SU-DHL-6 (cell line): ENCODE results near the gene SNX3.

Experiments used
- H2AFZ ChIP-seq: fragments of 200-600 bp; sonication (generic); 2 replicates; pipeline ENCODE4 v1.6.1; 2014; ENCODE audit warnings: low read depth, mild to moderate bottlenecking, moderate library complexity, mixed read lengths, antibody characterized with exemption, low read length; ENCODE audit not compliant: severe bottlenecking
- H3F3A ChIP-seq: fragments of 200-600 bp; shearing (Covaris generic); 2 replicates; pipeline ENCODE4 v1.6.0; 2016; ENCODE audit warnings: antibody characterized with exemption, mild to moderate bottlenecking; ENCODE audit not compliant: insufficient read depth
- H3K27ac ChIP-seq: fragments of 200-600 bp; sonication (generic); 2 replicates; pipeline ENCODE4 v1.5.1; 2016; ENCODE audit warnings: low read depth, mild to moderate bottlenecking, low read length, moderate library complexity, mixed read lengths
- H3K27me3 ChIP-seq: fragments of 200-600 bp; sonication (generic), shearing (Covaris generic); 2 replicates; pipeline ENCODE4 v1.6.0; 2014; ENCODE audit warnings: mild to moderate bottlenecking, low read length
- H3K36me3 ChIP-seq: fragments of 200-600 bp; sonication (generic); 2 replicates; pipeline ENCODE4 v1.6.1; 2014; ENCODE audit warnings: mild to moderate bottlenecking, low read length, mixed read lengths
- H3K4me2 ChIP-seq: fragments of 300-600, 200-600 bp; shearing (Covaris generic), sonication (generic); 2 replicates; pipeline ENCODE4 v1.6.0; 2014; ENCODE audit warnings: low read length, low read depth, mild to moderate bottlenecking; ENCODE audit not compliant: poor library complexity, severe bottlenecking
- H3K4me3 ChIP-seq: fragments of 200-600 bp; sonication (generic); 2 replicates; pipeline ENCODE4 v1.5.1; 2014; ENCODE audit warnings: antibody characterized with exemption, low read length, mild to moderate bottlenecking, mixed read lengths; ENCODE audit not compliant: insufficient read depth, poor library complexity, severe bottlenecking
- H3K79me2 ChIP-seq: fragments of 200-600 bp; sonication (generic); 2 replicates; pipeline ENCODE4 v1.6.1; 2014; ENCODE audit warnings: mild to moderate bottlenecking, low read length, moderate library complexity; ENCODE audit not compliant: insufficient read depth
- H3K9ac ChIP-seq: fragments of 200-600 bp; sonication (generic); 2 replicates; pipeline ENCODE4 v1.7.0; 2014; ENCODE audit warnings: mild to moderate bottlenecking, low read length
- H3K9me2 ChIP-seq: fragments of 200-600 bp; sonication (generic); replicated peaks from 2 replicates; pipeline ENCODE4 v1.6.1; 2014; ENCODE audit warnings: low read length; ENCODE audit not compliant: insufficient read depth
- H3K9me3 ChIP-seq: fragments of 200-600 bp; sonication (generic); 2 replicates; pipeline ENCODE4 v1.6.1; 2014; ENCODE audit warnings: low read length, mixed read lengths; ENCODE audit not compliant: insufficient read depth
- H4K20me1 ChIP-seq: fragments of 200-600 bp; sonication (generic); 2 replicates; pipeline ENCODE4 v1.6.1; 2014; ENCODE audit warnings: low read depth, mild to moderate bottlenecking, antibody characterized with exemption, low read length, moderate library complexity, mixed read lengths
- CTCF ChIP-seq: fragments of 200-600 bp; sonication (generic); IDR thresholded peaks from one replicate; pipeline ENCODE4 v1.5.1; 2017; ENCODE audit warnings: antibody characterized with exemption, mild to moderate bottlenecking, low read length, moderate library complexity; ENCODE audit not compliant: insufficient read depth, poor library complexity, severe bottlenecking
- EZH2phosphoT487 ChIP-seq: fragments of 200-600 bp; sonication (generic), shearing (Covaris generic); conservative IDR thresholded peaks from 2 replicates; pipeline ENCODE4 v1.6.1; 2018; ENCODE audit warnings: mild to moderate bottlenecking, antibody characterized with exemption, low read length, moderate library complexity, mixed read lengths

SNX3 gene

GRCh38 chr6:108179741-108180140, 81.1 kb downstream of the SNX3 start:
- Histone ChIP-seq H3F3A (no peaks in the 10 kb centered on the region), H3K9me2 (no peaks in the 10 kb centered on the region), H2AFZ (no peak overlapping the region), H3K4me3 (no peak overlapping the region), H4K20me1 (no peaks in the 10 kb centered on the region; the same call in 1 of the 2 replicates), H3K9ac (no peak overlapping the region), H3K27me3 (no peaks in the 10 kb centered on the region), H3K79me2 (no peaks in the 10 kb centered on the region), H3K27ac (no peak overlapping the region), H3K36me3 (no peaks in the 10 kb centered on the region), H3K4me2 (no peak overlapping the region), H3K9me3 (no peaks in the 10 kb centered on the region)
- TF ChIP-seq EZH2phosphoT487 (no peak), CTCF (no peak)

- no peaks in the 10 kb centered on the region for H3K27me3 ChIP-seq
- H4K20me1 ChIP-seq = no peaks in the 10 kb centered on the region; the same call in 1 of the 2 replicates
- H3K79me2 ChIP-seq = no peaks in the 10 kb centered on the region
- H3F3A ChIP-seq = no peaks in the 10 kb centered on the region
- H3K9me2 ChIP-seq = no peaks in the 10 kb centered on the region
- H2AFZ ChIP-seq = no peak overlapping the region
- no peak overlapping the region for H3K4me2 ChIP-seq
- no peaks in the 10 kb centered on the region for H3K9me3 ChIP-seq
- no peak overlapping the region for H3K27ac ChIP-seq
- no peak for TF ChIP-seq EZH2phosphoT487
- TF ChIP-seq CTCF = no peak
- no peak overlapping the region for H3K4me3 ChIP-seq
- H3K36me3 ChIP-seq = no peaks in the 10 kb centered on the region
- H3K9ac ChIP-seq = no peak overlapping the region
These were observed 84.4 kb downstream of the SNX3 start for GRCh38 chr6:108176281-108177089.

- Histone ChIP-seq H3K27ac (no peak overlapping the region), H3K36me3 (no peaks in the 10 kb centered on the region), H3K4me3 (no peak overlapping the region), H3K9me2 (no peaks in the 10 kb centered on the region), H3K9me3 (no peaks in the 10 kb centered on the region), H3F3A (no peaks in the 10 kb centered on the region), H3K4me2 (no peak overlapping the region), H2AFZ (no peak overlapping the region), H3K9ac (no peak overlapping the region), H3K27me3 (no peaks in the 10 kb centered on the region), H4K20me1 (no peaks in the 10 kb centered on the region; the same call in 1 of the 2 replicates), H3K79me2 (no peaks in the 10 kb centered on the region)
- no peak for TF ChIP-seq CTCF
- TF ChIP-seq EZH2phosphoT487 = no peak
These were observed 85.1 kb downstream of the SNX3 start for GRCh38 chr6:108175592-108176279.
